Stomach (tissue), 9 donors: ENCODE data around the gene MYL9. TPM values are rescaled to one million over a fixed set of nuclear protein-coding genes. Genes with fewer than 3 reads are reported as not detected.
A peak's percentile ranks its signal among the peaks of the same experiment; 100 is the strongest.

ENCODE experiments used
- DNase-seq, 2 donors: peaks; one replicate each; pipeline versions ENCODE4 v3.0.0 to v3.0.0-alpha.2; 2013 to 2019
- H3K27ac ChIP-seq, 5 donors: fragments of 200-600 bp in 4 of 5; sonication (generic) in 4 of 5; one replicate each; pipeline ENCODE4 v1.5.1; 2013 to 2019; ENCODE audit warnings: mild to moderate bottlenecking in 1 of 5, moderate library complexity in 1 of 5
- H3K27me3 ChIP-seq, 3 donors: fragments of 200-600 bp; sonication (generic); one replicate each; pipeline ENCODE4 v1.5.1; 2017 to 2019; ENCODE audit warnings: mixed run types in 1 of 3
- H3K36me3 ChIP-seq, 4 donors: fragments of 200-600 bp; sonication (generic); 1 replicate in 3 of 4; 2 replicates in 1 of 4; pipeline ENCODE4 v1.5.1; 2016 to 2019
- H3K4me1 ChIP-seq, 4 donors: fragments of 200-600 bp; sonication (generic); one replicate each; pipeline ENCODE4 v1.5.1; 2016 to 2019
- H3K4me3 ChIP-seq, 4 donors: fragments of 200-600 bp; sonication (generic) in 3 of 4; one replicate each; pipeline ENCODE4 v1.5.1; 2016 to 2019; ENCODE audit warnings: mild to moderate bottlenecking in 1 of 4
- H3K9me3 ChIP-seq, 4 donors: fragments of 200-600 bp; sonication (generic); one replicate each; pipeline ENCODE4 v1.5.1; 2016 to 2019
- EP300 ChIP-seq: sonication (generic); formaldehyde crosslinking; IDR thresholded peaks from one replicate; pipeline ENCODE4 v1.6.1; 2017; ENCODE audit warnings: antibody characterized with exemption
- POLR2A ChIP-seq, 4 donors: fragments of 450-650 bp; IDR thresholded peaks; one replicate each; pipeline ENCODE4 v1.6.1; 2016; ENCODE audit warnings: antibody characterized with exemption in 4 of 4, control low read depth in 2 of 4, mild to moderate bottlenecking in 1 of 4, moderate library complexity in 1 of 4
- POLR2AphosphoS5 ChIP-seq, 3 donors: sonication (generic); formaldehyde crosslinking; IDR thresholded peaks; one replicate each; pipeline ENCODE4 v1.6.1; 2016; ENCODE audit warnings: antibody characterized with exemption in 3 of 3
- WGBS, 5 donors: extraction: QIAGEN DNeasy Blood & Tissue Kit in 3 of 5; methylation state at CpG; one replicate each; pipeline versions ENCODE4 v1.1.5 to v1.1.7; 2013 to 2018; 5-methylcytosine and 5-hydroxymethylcytosine counted together
- intact Hi-C: fragments of 100-400 bp; cut with DNase I; formaldehyde crosslinking; loops from one replicate; pipeline ENCODE4 v1.15.1; 2023; ENCODE audit warnings: low total_unique reads
- polyA plus RNA-seq, 3 donors: library from polyadenylated mRNA; stranded (reverse); fragments of 200-250 nt; gene quantifications; one replicate each; pipeline ENCODE4 v1.2.3, GENCODE V29; 2013
- total RNA-seq, 5 donors: library from RNA; depleted of rRNA; stranded (reverse); fragments of >200 nt; gene quantifications; one replicate each; pipeline versions ENCODE4 v1.1.0 to v1.2.3, GENCODE V29; 2014 to 2016
- TF ChIP-seq, protein P1 (sequence below), 7 experiments: fragments of 450-650 bp in 4 of 7; fragments of 200-600 bp in 3 of 7; sonication (generic) in 3 of 7; IDR thresholded peaks; one replicate each; pipeline ENCODE4 v1.5.1; 2016 to 2019; ENCODE audit warnings: antibody characterized with exemption in 7 of 7, control low read depth in 2 of 7, mild to moderate bottlenecking in 1 of 7
- donor health status: healthy with polysubstance abuse.
- donor health status: Bipolar disorder and iron deficiency.
- donor health status: healthy.

Gene MYL9
- total and polyA plus RNA-seq, 8 donors, result 33.0 to 941 (median 223) TPM

DNA sequence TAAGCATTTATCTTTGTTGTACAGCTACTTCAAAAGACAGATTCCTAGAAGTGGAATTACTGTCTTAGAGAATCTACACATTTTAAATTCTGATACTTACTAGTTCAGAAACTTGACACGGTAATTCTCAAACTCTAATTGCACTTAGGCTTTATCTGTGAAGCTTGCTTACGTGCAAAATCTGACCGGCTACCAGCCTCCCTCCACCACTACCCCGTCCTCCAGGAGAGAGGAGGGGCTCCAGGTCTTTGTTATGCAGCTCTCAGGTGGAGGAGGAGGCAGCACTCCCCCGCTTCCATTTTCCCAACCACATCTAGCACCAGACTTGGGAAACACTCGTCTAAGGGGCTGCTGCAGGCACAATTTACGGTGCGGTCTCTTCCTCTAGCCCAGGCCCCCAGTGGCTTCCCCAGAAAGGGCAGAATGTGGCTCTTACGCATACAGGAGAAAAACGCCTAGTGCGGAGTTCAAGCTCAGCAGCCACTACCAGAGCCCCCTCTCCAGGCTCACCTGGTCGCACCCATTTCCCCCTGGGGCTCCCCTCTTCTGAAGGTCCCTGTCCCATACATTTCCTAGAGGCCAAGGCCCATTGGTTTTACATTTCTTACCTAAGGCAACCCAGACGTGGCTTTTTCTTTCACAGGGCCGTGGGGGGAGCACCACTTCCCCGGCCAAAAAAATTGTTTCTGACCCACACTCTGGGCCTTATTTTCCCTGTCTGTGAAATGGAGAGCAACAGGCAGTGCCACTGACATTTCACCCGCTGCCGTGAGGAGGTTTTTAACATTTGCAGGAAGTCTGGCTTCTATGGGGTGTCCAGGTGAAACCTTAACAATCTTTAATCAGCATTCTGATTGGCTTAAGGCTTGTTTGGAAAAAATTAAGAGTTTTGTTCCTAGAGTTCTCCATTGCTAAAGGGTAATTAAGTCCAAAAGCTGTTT is 30.5 kb downstream of the MYL9 start:
- 50 to 62% (median 60%) methylated on average over 17 of the region's 17 CpGs for WGBS, 5 donors
- no peaks in the 10 kb centered on the region for H3K9me3 ChIP-seq
- no peak overlapping the region for H3K4me3 ChIP-seq
- TF ChIP-seq POLR2AphosphoS5 (IDR thresholded peaks at IDR 0.05), result no peak
- TF ChIP-seq, protein P1, sequence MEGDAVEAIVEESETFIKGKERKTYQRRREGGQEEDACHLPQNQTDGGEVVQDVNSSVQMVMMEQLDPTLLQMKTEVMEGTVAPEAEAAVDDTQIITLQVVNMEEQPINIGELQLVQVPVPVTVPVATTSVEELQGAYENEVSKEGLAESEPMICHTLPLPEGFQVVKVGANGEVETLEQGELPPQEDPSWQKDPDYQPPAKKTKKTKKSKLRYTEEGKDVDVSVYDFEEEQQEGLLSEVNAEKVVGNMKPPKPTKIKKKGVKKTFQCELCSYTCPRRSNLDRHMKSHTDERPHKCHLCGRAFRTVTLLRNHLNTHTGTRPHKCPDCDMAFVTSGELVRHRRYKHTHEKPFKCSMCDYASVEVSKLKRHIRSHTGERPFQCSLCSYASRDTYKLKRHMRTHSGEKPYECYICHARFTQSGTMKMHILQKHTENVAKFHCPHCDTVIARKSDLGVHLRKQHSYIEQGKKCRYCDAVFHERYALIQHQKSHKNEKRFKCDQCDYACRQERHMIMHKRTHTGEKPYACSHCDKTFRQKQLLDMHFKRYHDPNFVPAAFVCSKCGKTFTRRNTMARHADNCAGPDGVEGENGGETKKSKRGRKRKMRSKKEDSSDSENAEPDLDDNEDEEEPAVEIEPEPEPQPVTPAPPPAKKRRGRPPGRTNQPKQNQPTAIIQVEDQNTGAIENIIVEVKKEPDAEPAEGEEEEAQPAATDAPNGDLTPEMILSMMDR (IDR thresholded peaks at IDR 0.05), result no peak
- TF ChIP-seq POLR2A (IDR thresholded peaks at IDR 0.05), result no peak
- TF ChIP-seq EP300, result no peak
- no peaks in the 10 kb centered on the region for H3K36me3 ChIP-seq
- H3K27me3 ChIP-seq, result no peaks in the 10 kb centered on the region
- intact Hi-C loops, result no loop called here
- DNase-seq, result peak in 1 of 2 donors; percentile 78
- peak overlapping the region; percentile 87 to 97 (median 94) for H3K27ac ChIP-seq
- H3K4me1 ChIP-seq, result peaks cover 15 to 34% (median 31%) of the 10 kb centered on the region in 4 donors

DNA sequence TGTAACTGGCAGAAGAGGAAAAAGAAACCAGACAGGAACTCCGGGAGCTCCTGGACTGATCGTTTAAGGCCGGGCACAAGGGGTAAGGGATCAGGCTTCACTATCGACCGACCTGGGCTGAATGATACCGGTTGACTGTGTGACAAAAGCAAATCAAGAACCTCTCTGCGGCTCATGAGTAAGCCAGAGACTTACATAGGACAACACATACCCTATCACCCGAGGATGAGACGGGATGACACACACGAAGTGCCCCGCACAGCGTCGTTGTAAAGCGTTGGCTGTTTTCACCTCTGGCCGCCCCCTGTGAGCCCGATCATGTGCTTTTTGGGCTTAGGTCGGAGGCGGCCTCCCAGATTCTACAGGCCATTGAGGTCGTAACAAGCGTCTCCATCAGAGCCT is 31.4 kb downstream of the MYL9 start:
- Histone ChIP-seq H3K4me1 (peaks cover 15 to 34% (median 31%) of the 10 kb centered on the region in 4 donors), H3K9me3 (no peaks in the 10 kb centered on the region), H3K36me3 (no peaks in the 10 kb centered on the region), H3K27ac (peak overlapping the region; percentile 87 to 97 (median 94)), H3K4me3 (peak overlapping the region; percentile 74 to 89 (median 82)), H3K27me3 (no peaks in the 10 kb centered on the region)
- TF ChIP-seq EP300 (no peak), POLR2A (IDR thresholded peaks at IDR 0.05) (no peak), POLR2AphosphoS5 (IDR thresholded peaks at IDR 0.05) (no peak)
- TF ChIP-seq, protein P1 (IDR thresholded peaks at IDR 0.05), result no peak
- peak; percentile 36 to 71 for DNase-seq
- WGBS, 5 donors, result 9 to 16% (median 12%) methylated on average over 8 to 20 of the region's 20 CpGs
- intact Hi-C loops, result no loop called here

DNA sequence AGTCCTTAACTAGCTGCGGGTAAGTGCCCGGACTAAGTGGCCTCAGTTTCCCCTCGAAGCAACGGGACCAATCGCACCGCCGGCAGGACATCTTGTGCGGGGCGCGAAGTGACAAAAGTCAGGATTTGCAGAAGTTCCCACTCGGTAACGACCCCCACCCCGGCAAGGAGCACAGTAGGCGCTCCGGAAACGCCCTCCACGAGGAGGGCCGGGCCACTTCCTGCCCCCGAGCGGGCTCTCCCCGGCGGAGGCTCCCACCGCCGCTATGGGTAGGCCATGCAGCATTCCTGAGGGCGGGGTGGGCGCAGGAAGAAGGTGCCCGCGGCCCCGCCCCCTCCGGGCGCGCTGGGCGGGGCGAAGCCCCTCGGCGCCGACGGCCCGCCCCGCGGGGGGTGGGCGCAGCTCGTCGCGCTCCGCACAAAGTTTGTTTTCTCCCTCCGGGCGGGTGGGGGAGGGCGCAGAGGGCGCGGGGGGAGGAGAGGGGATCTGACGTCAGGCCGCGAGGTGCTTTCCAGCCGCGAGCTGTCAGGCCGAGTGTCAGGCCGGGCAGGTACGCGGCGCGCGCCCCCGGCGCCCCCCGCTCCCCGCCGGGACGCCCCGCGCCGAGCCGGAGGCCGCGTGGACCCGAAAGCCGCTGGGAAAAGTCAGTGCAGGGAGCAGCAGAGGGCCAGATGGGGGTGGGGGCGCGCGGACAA is 31.9 kb downstream of the MYL9 start, which contains the start of gene TGIF2:
TGIF2 (plus strand) TSS at position 495 of the 695 bp plus-strand sequence. CDS start 5,178 bp downstream, outside the sequence.
- Histone ChIP-seq H3K36me3 (no peaks in the 10 kb centered on the region), H3K27ac (peak within 1 kb of the TSS; percentile 87 to 97 (median 94)), H3K27me3 (no peaks in the 10 kb centered on the region), H3K4me3 (peak within 1 kb of the TSS; percentile 74 to 89 (median 82)), H3K9me3 (no peaks in the 10 kb centered on the region), H3K4me1 (peaks cover 15 to 34% (median 31%) of the 10 kb centered on the region in 4 donors)
- intact Hi-C loops, result no loop called here
- no peak for TF ChIP-seq POLR2A (IDR thresholded peaks at IDR 0.05)
- TF ChIP-seq, protein P1 (IDR thresholded peaks at IDR 0.05), result no peak
- TF ChIP-seq POLR2AphosphoS5 (IDR thresholded peaks at IDR 0.05), result peak; percentile 10 to 74 (median 40)
- TF ChIP-seq EP300, result no peak
- 2 to 32% (median 4%) methylated on average over 11 to 80 of the region's 80 CpGs for WGBS, 5 donors
- peak; percentile 79 to 97 for DNase-seq

DNA sequence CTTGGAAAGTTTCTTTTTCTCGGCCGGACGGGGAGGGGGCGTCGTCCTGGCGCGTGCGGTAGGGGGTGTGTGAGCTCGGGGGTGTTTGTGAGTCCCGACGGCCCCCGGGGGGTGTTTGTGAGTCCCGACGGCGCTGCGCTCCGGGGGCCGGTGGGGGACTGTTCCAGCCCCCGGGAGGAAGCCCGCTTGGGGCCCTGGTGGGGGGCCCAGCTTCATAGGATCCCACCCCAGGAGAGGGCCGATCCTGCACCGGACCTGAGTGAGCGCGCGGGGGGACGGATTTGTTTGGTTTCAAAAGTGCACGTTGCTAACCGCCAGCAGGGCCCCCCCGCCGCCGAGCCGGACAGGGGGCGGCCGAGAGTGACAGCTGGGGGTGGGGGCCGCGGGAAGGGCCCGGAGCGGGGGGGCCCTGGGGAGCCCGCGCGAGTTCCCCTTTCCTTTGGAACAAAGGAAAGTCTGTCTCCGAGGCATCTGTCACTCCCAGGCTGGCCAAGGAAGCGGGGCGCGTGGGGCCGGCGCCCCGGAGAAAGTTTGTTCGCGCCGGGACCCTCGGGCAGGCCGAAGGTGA is 32.6 kb downstream of the MYL9 start:
- intact Hi-C loops, result no loop called here
- peak in 1 of 2 donors; percentile 29 for DNase-seq
- H3K4me3 ChIP-seq, result peak overlapping the region; percentile 74 to 89 (median 82)
- no peaks in the 10 kb centered on the region for H3K27me3 ChIP-seq
- H3K4me1 ChIP-seq, result peaks cover 15 to 34% (median 31%) of the 10 kb centered on the region in 4 donors
- WGBS, 5 donors, result 0 to 2% (median 1%) methylated on average over 21 to 53 of the region's 53 CpGs
- peak overlapping the region; percentile 87 to 97 (median 94) for H3K27ac ChIP-seq
- H3K9me3 ChIP-seq, result no peaks in the 10 kb centered on the region
- peaks cover 2 to 5% (median 4%) of the 10 kb centered on the region in 4 donors for H3K36me3 ChIP-seq
- TF ChIP-seq POLR2A (IDR thresholded peaks at IDR 0.05) (no peak), EP300 (no peak), POLR2AphosphoS5 (IDR thresholded peaks at IDR 0.05) (no peak)
- TF ChIP-seq, protein P1 (IDR thresholded peaks at IDR 0.05), result no peak
